GM12891 (cell line): ENCODE data around the gene NACC1.

Experiments
- DNase-seq: peaks from one replicate; pipeline ENCODE4 v3.0.0; 2011; ENCODE audit warnings: low spot score; ENCODE audit not compliant: insufficient read length
- FAIRE-seq: peaks from 2 replicates; lab custom pipeline; 2011; peaks lifted over from hg19 to GRCh38; lab: Jason Lieb, UNC
- PAX5 ChIP-seq: IDR thresholded peaks from 2 replicates; pipeline ENCODE4 v1.6.1; 2011; ENCODE audit warnings: low read length, moderate library complexity, mild to moderate bottlenecking; ENCODE audit not compliant: insufficient read depth, severe bottlenecking
- POLR2A ChIP-seq: IDR thresholded peaks from 2 replicates; pipeline ENCODE4 v1.6.1; 2011; ENCODE audit warnings: low read depth, low read length, control low read depth
- POLR2AphosphoS5 ChIP-seq: IDR thresholded peaks from 2 replicates; pipeline ENCODE4 v1.6.1; 2011; ENCODE audit warnings: low read depth, low read length, control low read depth
- POU2F2 ChIP-seq: IDR thresholded peaks from 2 replicates; pipeline ENCODE4 v1.6.1; 2011; ENCODE audit warnings: low read depth, mild to moderate bottlenecking, control low read depth, low read length, moderate library complexity
- SPI1 ChIP-seq: IDR thresholded peaks from 2 replicates; pipeline ENCODE4 v1.6.1; 2011; ENCODE audit warnings: low read depth, low read length, control low read depth
- TAF1 ChIP-seq: IDR thresholded peaks from 2 replicates; pipeline ENCODE4 v1.6.1; 2011; ENCODE audit warnings: low read depth, low read length, control low read depth

NACC1 gene

DNA sequence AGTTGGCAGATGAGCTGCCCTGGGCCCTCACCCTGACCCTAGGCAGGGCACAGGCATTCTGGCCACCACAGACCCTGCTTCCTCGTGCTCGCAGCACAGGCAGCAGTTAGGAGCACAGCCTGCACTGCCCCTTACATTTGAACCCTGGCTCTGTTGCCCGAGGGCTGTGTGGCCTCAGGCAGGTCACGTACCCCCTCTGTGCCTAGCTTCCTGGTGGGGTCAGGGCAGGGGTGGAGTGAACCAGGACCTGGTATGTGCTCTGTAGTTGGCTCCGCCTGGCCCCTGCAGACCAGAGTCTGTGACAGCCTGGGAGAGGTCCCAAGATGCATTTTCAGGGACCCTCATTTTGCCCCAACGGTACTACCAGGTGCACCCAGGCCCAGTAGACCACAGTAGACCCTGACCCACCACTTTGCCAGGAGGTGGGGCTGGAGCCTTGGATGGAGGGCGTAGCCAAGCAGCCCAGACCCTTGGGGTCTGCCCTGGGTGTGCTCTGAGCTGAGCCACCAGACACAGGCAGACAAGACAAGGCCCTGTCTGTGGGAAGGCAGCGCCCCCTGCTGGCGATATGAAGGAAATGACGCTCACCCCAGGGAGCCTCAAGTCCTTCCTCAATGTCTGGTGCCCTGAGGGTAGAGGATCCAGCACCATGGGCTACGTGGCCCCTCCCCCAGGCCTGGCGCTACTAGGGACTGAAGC lies 24.5 kb upstream of the NACC1 start:
- no peak for TF ChIP-seq PAX5
- TF ChIP-seq POLR2A = no peak
- TF ChIP-seq TAF1 = no peak
- TF ChIP-seq SPI1 = no peak
- TF ChIP-seq POLR2AphosphoS5 = no peak
- no peak for TF ChIP-seq POU2F2
- FAIRE-seq = peak; percentile 99
- peak; percentile 93 for DNase-seq

DNA sequence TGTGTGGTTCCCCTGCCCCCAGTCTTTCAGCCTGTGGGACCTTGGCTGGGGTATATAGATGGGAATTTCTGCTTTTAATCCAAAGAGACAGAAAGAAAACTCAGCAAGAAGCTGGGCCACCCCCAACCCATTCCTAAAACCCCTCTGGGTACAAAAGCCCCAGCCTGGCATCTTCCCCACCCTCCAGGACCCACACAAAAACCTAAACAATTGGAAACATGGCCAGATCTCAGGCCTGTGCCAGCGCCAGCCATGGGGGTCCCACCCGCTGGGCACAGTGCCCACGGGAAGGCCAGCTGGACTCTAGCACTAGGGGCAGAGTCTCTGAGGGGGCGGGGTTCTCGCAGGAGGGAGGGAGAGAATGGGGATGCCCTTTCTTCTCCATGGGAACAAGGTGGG lies 24.0 kb upstream of the NACC1 start:
- TF ChIP-seq PAX5 (no peak), POU2F2 (no peak), TAF1 (no peak), SPI1 (no peak), POLR2A (no peak)
- FAIRE-seq (no peak), DNase-seq (no peak)

- TF ChIP-seq PAX5 (no peak), POU2F2 (no peak), POLR2AphosphoS5 (no peak), TAF1 (no peak), SPI1 (no peak), POLR2A (no peak)
- DNase-seq (no peak), FAIRE-seq (no peak)
These were observed 23.2 kb upstream of the NACC1 start for GRCh38 chr19:13094771-13095392.

GRCh38 chr19:13095393-13095784 lies 22.7 kb upstream of the NACC1 start:
- TF ChIP-seq POU2F2 (no peak), POLR2A (no peak), SPI1 (peak; percentile 69)
- FAIRE-seq (peak; percentile 91), DNase-seq (no peak)

- no peak for DNase-seq
- no peak for TF ChIP-seq POLR2A
- no peak for TF ChIP-seq TAF1
- no peak for TF ChIP-seq SPI1
- TF ChIP-seq PAX5 = no peak
- no peak for TF ChIP-seq POLR2AphosphoS5
- TF ChIP-seq POU2F2 = no peak
- peak; percentile 65 for FAIRE-seq
These were observed 21.8 kb upstream of the NACC1 start for GRCh38 chr19:13095934-13096927.

DNA sequence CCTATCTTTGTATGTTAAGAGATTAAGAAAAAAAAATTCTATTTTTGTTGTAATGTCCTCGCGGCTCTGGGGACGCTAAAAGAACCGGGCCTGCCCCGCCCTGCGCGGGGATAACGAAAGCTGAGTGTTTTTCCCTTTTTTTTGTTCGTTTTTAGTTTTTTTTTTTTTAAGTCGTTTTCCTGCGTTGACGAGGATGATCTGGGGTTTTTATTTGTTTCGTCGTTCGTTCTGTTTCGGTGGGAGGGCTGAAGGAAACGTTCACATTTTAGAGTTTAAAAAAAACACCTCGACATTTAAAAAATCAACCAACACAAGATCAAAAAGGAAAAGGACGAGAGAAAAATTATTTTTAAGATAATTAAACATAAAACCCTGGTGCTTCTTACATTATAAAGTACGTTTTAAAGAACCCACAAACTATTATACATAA lies 21.0 kb upstream of the NACC1 start:
- DNase-seq (no peak), FAIRE-seq (no peak)
- TF ChIP-seq POLR2AphosphoS5 (no peak), TAF1 (no peak), POLR2A (no peak), SPI1 (no peak), PAX5 (no peak), POU2F2 (no peak)

DNA sequence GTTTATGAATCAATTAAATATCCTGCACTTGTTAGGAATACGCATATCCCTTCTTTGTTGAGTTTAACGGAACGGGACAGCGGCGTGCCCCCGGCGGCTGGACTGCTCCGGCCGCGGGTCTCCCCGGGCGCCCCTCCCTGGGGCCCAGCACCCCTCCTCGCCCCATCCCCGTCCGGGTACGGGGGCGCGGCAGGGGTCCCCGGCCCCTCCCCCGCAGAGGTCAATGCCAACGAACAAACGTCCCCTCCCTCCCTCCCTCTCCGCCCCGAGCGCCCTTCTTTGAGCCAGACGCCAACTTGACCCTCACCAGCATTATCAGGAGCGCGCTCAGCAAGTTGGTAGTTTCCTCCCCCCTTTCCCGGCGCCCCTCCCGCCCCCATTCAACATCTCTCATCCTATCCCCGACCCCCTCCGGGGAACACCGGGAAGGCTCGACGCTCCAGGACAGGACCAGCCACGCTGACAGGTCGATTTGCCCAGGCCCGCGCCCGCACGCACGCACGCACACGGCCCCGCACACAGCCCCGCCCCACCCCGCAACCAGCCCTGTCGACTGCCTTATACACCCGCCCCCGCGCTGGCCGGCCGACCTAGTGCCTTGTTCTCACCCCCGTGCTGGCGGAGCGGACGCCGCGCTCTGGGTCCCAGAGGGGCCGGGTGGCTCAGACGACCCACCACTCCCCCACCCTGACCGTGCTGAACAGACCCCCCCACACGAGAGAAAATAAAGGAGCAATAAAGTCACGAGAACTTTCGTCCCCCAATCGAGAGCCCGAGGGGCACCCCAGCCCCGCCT lies 20.4 kb upstream of the NACC1 start:
- no peak for TF ChIP-seq POLR2AphosphoS5
- TF ChIP-seq SPI1 = no peak
- no peak for TF ChIP-seq POU2F2
- no peak for DNase-seq
- FAIRE-seq = no peak

- no peak for DNase-seq
- TF ChIP-seq POU2F2 (no peak), SPI1 (no peak)
- FAIRE-seq = no peak
These were observed 19.6 kb upstream of the NACC1 start for GRCh38 chr19:13098277-13099072.
